NCI-H2227 treated with DMSO at 0.1 percent for 48 hours (cell line): ENCODE data around the gene TSPAN1.
A peak's percentile ranks its signal among the peaks of the same experiment; 100 is the strongest.

Experiments
- DNase-seq: peaks from one replicate; lab custom pipeline; 2025; lab: John Stamatoyannopoulos, UW

The TSPAN1 gene

DNA sequence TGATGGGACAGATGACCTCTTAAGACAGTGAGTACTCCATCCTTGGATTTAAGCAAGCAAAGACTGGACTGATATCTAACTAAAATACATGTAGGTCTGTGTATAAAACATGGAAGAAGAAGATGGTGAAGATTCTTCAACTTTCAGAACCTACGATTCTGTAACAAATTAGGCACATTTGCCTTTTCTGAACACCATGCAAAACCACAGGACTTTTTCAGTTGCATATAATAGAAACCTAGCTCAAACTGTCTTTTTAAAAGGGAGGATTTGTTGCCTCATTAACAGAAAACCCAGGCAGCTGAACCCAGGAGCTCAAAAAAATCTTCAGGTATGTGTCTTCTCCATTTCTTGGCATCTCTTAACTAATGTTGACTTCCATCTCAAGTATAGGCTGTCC lies 14.7 kb upstream of the TSPAN1 start:
- no peak for DNase-seq

DNA sequence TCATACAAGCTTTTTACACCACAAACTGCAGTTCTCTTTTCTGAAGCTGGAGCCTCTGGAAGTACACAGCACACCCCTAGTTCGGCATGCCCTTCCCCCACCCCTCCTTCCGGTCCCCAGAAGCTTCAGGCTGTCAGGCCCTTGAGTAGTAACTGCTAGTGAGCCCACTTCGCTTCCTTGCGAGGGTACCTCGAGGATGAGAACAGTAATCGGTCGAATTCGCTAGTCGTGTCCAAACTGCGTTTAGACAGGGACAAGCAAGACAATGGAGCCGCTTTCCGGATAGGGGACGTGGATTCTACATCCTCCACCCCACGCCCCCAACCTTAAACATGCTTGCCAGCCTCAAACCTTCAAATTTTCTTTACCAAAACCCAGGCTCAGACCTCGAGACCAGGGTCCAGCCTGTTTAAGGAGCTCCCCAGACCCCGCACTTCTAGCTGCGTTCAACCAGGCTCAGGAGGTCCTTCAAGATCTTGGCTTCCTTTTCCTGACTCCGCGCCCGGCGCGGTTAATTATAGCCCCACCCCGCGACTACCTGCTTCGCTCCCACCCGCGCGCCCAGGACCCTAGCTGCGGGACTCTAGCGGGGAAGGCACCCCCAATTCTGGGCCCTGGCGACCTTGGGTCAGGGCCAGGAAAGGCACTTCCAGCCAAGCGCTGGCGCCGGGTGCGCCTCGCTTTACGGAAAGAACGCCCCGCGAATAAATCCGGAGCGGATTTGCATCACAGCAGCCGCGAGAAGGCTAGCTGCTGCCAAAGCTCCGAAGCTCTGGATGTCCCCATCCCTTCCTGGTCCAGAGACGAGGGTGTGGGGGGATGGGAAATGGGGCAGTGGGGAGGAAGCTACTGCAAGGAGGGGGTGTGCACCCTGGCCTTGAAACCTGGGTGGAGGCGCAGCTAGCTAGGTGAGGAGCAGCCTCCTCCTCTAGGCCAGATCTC lies 8.1 kb upstream of the TSPAN1 start:
- no peak for DNase-seq

DNA sequence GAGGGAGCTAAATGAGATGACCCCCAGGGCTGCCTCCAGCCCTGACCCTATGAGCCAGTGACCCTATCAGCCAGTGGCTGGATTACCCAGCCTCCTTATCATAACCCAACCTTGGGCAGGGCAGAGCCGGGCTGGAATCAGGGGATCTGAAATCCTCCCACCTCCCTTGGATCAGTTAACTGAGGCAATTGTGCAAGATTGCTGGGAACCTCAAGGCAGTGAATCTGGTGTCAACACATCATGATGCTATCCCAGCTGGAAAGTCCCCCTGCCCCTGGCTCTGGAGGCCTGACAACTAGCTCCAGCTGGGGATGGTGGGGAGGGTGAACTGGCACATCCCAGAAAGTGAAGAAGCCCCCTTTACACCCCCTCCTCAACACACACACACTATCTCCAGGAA lies 6.4 kb upstream of the TSPAN1 start:
- DNase-seq = no peak

DNA sequence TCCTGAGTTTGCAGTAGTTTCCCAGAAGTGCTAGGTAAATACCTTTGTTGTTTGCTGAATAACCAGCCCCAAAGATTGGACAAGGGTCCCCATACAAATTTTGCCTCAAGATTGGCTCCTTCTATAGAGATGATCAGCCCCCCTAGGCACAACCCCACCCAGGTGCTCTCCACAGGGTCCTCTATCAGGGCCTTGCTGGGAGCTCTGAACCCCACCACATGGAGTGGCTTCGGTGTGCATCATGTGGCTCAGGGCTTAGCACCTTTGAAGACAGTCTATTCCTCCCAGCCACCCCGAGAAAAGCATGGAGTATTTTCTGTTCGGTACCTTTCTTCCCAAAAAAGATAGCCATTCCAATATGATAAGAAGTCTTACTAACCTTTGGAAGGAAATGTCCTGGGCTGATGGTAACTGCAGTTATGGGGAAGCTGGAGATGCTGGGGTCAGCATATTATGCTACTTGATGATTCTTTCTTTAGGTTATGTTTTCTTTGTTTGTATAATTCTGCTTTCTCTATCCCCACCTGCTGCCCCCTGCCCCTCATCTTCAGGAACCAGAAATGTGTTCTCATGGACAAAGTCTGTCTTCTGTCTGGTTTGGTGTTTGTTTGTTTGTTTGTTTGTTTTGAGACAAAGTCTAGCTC lies 5.0 kb upstream of the TSPAN1 start:
- DNase-seq = no peak

GRCh38 chr1:46171351-46171750 lies 3.5 kb upstream of the TSPAN1 start:
- DNase-seq = no peak

GRCh38 chr1:46171871-46172270 lies 3.0 kb upstream of the TSPAN1 start:
- DNase-seq = no peak

DNA sequence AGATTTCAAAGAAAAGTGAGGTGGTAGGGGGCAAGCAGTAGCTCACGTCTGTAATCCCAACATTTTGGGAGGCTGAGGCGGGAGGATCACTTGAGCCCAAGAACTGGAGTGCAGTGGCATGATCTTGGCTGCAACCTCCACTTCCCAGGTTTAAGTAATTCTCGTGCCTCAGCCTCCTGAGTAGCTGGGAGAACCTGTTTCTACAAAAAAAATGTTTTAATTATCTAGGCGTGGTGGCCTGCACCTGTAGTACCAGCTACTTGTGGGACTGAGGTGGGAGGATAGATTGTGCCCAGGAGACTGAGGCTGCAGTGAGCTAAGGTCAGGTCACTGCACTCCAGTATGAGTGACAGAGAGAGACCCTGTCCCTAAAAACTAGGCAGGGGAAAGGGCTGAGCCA lies 2.6 kb upstream of the TSPAN1 start:
- no peak for DNase-seq

DNA sequence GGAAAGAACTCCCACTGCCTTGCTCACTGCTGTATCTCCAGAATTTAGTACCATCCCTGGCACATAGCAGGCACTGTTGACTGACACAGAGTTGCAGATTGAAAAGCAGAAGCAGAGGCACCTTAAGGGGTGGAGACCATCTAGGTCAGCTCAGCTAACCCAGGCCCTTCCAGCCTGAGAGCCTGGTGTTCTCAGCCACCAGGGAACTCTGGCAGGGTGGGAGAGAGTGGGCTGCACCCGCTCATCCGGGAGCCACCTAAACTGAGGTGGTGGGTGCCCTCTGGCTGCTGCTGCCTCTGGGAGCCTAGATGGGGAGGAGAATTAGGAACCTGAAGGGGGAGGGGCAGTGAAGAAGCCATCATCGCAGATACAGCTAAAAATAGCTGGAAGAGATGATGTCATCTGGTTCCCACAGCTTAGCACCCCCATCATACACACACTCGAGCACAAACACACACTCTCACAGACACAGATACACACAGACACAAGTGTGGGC lies 1.5 kb upstream of the TSPAN1 start:
- peak; percentile 49 for DNase-seq

DNA sequence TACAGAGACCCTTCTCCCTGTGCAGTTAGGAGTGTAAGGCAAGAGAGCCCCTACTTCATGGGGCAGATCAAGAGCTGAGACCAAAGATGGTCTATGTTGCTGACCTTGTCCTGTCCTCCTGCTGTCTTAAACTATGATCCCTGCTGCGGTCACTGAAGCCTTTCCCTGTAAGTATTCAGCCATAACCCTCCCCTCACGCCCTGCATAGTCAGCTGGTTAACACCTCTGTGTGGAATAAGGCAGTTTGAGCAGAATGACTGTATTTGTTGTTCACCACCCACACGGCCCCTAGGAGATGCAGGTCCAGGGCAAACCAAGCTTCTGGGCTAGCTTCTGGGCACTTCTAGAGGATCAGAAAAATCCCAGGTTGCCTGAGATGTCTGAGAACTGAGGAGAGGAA lies 356 bp downstream of the TSPAN1 start:
- no peak for DNase-seq

GRCh38 chr1:46176211-46176865 lies 1.5 kb downstream of the TSPAN1 start, which contains the start of gene P3R3URF:
Gene P3R3URF (minus strand): TSS chr1:46176488. CDS start chr1:46176471, 17 bp downstream.
- DNase-seq = no peak

DNA sequence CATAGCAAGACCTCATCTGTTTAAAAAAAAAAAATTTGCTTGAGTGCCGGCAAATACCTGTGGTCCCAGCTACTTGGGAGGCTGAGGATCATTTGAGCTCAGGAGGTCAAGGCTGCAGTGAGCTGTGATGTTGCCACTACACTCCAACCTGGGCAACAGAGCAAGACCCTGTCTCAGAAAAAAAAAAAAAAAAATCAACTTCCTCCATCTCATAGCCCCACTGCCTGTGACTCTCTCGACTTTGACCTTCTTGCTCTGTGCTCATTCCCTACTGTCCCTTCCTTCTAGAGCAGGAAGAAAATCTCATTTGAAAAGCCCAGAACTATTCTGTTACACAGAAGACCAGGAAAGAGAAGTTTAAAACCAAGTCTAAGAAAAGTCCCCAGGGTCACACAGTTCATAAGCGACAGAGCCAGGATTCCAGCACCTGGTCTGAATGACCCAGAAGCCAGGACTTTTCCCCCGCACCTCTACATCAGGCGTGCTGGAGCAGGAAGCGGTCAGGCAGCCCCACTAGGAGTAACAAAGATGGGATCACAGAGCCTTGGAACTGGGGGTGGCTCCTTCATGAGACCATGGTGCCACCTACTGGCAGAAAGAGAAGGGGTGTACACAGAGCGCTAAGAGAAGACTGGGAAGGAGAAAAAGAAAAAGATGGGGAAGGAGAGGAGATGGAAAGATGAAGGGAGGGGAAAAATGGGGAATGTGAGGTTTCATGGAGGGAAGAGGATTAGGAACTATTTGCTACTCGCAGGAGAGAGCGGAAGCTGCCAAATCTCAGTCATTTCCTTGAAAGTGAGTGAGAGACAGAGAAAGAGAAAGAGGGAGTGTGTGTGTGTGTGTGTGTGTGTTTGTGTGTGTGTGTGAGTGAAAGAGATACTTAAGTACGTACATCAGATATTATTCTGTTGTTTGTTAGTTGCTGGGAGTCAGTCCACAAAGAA lies 4.5 kb downstream of the TSPAN1 start:
- DNase-seq = peak; percentile 91

GRCh38 chr1:46180082-46180616 lies 5.3 kb downstream of the TSPAN1 start:
- DNase-seq = peak; percentile 44

DNA sequence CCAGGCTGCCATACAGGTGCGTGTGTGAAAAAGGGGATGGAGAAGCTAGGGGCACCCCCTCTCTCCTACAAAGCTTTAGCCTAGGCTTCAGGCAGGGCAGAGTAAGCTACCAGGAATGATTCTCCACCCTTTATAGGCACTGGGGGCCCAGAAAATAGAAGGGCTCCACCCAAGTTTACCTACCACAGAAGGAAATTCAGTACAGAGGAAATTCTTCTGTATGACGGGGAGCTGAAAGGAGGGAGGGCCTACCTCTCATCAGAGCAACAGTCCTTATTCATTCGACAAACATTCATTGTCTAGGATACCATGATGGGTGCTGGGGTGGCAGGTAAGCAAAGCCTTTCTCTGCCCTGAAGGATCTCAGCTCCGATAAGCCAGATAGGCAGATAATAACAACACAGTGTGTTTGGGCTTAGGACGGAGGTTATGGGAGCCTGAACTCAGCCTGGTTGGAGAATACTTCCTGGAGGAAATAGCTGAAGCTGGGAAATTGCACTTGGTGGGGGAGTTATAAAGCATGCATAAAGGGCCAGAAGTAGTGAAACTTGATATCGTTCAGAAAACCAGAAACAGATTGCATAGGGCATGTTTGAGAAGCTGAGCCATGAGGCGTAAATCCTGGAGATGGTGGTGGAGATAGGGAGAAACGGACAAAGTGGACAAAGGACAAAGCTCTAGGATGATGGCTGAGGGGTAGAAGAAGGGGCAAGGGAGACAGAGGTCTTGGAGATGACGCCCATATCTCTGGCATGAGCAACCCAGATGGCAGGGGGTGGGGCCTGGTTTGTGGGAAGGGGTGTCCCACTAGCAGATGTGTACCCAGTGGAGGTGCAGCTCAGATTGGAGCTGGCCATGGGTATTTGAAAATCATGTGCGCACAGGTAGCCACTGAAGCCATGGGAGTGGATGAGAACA lies 6.7 kb downstream of the TSPAN1 start:
- DNase-seq = no peak

DNA sequence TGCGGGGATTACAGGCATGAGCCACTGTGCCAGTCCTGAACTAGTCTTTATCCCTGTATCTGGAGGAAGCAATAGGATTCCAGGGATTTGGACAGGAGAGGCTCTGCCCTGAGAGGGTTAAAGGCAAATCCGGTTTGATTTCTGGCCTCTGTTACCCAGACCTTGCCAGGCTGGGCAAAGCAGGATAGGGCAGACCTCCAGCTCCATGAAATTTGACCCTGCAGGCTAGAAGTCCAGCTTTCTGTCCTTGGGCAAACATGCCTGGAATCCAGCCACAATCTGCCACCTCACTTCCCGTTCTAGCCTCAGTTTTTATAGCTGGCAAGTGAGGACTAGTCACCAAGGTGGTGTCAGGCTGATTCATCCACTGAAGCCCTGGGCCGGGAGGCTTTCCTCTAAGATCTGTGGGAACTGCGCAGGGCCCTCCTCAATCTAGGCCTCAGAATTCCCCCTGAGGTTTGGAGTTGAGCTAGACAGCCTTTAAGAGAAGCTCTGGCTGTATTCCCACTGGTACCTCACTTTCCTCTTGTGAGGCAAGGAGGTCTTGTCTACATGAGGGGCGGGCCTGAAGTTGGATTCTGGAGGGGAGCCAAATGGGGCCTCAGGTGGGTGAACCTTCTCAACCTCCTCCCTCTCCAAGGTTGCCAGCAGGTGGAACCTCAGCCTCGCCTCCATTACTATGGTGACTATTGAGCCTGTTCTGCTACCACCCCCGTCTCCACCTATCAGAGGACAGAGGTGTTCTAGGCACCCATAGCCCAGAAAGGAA lies 8.4 kb downstream of the TSPAN1 start:
- DNase-seq = no peak

GRCh38 chr1:46183926-46184557 lies 9.2 kb downstream of the TSPAN1 start:
- no peak for DNase-seq

DNA sequence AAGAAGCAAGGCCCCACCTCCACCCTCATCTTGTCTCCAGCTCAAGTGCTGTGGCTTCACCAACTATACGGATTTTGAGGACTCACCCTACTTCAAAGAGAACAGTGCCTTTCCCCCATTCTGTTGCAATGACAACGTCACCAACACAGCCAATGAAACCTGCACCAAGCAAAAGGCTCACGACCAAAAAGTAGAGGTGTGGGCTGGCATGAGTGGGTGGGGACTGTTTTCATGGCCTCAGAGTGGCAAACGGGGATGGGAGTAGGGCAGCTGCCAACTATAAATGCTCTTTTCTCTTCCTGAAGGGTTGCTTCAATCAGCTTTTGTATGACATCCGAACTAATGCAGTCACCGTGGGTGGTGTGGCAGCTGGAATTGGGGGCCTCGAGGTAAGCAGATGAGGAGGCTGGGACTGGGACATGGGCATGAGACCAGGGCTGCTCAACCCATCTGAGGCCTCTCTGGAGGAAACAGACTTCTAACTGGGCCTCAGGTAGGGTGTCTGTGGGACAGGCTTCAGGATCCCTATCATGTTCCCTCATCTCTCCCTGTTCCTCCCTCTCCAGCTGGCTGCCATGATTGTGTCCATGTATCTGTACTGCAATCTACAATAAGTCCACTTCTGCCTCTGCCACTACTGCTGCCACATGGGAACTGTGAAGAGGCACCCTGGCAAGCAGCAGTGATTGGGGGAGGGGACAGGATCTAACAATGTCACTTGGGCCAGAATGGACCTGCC lies 10.2 kb downstream of the TSPAN1 start:
- no peak for DNase-seq

GRCh38 chr1:46186076-46186475 lies 11.2 kb downstream of the TSPAN1 start:
- no peak for DNase-seq
